AG09309 (cell line): ENCODE results near the gene G3BP1.

Source experiments
- DNase-seq: peaks from one replicate; pipeline ENCODE4 v3.0.0-alpha.2; 2010; ENCODE audit warnings: low read depth
- H3K4me3 ChIP-seq: 2 replicates; pipeline ENCODE4 v1.5.1; 2011; ENCODE audit warnings: mild to moderate bottlenecking, low read depth, low read length, moderate library complexity; ENCODE audit not compliant: control insufficient read depth
- TF ChIP-seq, protein P1 (sequence below): IDR thresholded peaks from 2 replicates; pipeline ENCODE4 v1.5.1; 2011; ENCODE audit warnings: mild to moderate bottlenecking, low read depth, low read length, inconsistent platforms; ENCODE audit not compliant: insufficient read depth, control insufficient read depth; ENCODE audit errors: missing control alignments

The G3BP1 gene

DNA sequence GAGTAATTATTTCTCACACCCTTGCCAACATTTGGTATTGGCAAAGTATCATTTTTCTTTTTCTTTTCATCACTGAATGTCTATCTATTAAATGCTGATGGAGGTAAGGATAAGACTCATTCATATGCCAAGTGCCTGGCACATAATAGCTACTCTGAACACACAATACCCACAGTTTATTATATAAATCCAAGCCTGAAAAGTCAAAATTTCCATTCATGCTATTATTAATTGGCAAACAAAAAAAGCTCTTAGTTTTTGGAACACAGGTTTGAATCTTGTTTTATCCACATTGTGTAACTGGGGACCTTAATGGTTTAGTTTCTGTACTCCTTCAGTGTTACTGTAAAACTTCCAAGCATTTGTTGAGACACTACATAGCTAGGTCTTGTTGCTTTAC is 7.0 kb upstream of the G3BP1 start:
- H3K4me3 ChIP-seq, result no peak overlapping the region
- DNase-seq, result no peak
- TF ChIP-seq, protein P1, sequence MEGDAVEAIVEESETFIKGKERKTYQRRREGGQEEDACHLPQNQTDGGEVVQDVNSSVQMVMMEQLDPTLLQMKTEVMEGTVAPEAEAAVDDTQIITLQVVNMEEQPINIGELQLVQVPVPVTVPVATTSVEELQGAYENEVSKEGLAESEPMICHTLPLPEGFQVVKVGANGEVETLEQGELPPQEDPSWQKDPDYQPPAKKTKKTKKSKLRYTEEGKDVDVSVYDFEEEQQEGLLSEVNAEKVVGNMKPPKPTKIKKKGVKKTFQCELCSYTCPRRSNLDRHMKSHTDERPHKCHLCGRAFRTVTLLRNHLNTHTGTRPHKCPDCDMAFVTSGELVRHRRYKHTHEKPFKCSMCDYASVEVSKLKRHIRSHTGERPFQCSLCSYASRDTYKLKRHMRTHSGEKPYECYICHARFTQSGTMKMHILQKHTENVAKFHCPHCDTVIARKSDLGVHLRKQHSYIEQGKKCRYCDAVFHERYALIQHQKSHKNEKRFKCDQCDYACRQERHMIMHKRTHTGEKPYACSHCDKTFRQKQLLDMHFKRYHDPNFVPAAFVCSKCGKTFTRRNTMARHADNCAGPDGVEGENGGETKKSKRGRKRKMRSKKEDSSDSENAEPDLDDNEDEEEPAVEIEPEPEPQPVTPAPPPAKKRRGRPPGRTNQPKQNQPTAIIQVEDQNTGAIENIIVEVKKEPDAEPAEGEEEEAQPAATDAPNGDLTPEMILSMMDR, result no peak

DNA sequence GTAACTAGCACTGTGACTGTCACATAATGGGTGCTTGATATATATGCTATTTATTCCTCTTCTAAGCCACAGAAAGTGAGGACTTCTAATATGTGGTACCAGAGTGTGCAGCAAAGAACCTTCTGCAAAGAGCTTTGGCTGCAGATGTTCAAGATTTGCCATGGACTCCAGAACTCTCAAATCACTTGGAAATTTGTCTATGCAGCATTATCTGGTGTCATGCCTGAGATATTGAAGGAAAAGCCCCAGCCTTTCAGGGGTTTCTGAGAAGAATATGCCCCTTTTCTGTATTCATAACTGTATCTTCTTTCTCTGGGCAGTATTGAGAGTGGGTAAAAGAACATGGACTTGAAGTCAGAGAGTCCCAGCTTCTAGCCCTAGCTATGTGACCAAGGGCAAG is 4.8 kb upstream of the G3BP1 start:
- TF ChIP-seq, protein P1, result no peak
- DNase-seq, result no peak
- H3K4me3 ChIP-seq, result no peak overlapping the region

DNA sequence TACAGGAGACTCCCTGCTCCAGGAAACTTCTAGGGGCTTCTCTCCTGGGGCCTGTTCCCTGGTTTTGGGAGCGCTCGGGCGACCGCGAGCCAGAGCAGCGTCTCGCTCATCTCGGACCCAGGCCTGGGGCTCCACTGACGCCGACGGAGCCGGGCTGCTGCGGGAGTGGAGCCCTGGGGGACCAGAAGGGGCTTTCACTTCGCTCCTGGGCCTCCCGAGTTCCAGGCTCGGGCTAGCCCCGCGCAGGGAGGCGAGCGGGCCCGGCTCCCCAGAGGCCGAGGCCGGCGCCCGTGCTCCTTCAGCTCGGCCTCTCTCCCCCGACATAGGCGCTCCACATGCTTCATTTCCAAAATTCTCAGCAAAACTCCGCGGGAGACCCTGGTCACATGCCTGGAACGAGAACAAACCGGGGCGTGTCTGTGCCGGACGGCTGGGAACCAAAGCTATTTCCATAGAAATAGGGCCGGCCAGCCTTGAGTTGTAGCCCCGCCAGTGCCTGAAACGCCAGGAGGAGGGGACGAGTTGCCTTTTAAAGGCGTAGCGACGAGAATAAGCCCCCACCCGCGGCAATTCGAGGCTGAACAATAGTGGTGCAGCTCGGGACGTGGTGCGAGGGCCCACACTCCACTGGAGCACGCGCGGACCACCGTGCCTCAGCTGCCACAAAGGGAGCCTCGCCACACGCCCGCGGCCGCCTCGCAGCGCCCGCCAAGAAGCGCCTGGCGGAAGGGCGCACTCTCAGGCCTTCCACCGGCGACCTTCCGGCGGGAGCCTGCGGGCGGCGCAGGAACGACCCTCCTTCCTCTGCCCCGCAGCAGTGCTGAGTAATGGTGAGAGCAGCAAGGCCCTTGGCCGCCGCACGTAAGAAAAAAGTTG is 1.1 kb upstream of the G3BP1 start:
- TF ChIP-seq, protein P1, result no peak
- DNase-seq, result no peak
- peak overlapping the region; percentile 45 for H3K4me3 ChIP-seq

DNA sequence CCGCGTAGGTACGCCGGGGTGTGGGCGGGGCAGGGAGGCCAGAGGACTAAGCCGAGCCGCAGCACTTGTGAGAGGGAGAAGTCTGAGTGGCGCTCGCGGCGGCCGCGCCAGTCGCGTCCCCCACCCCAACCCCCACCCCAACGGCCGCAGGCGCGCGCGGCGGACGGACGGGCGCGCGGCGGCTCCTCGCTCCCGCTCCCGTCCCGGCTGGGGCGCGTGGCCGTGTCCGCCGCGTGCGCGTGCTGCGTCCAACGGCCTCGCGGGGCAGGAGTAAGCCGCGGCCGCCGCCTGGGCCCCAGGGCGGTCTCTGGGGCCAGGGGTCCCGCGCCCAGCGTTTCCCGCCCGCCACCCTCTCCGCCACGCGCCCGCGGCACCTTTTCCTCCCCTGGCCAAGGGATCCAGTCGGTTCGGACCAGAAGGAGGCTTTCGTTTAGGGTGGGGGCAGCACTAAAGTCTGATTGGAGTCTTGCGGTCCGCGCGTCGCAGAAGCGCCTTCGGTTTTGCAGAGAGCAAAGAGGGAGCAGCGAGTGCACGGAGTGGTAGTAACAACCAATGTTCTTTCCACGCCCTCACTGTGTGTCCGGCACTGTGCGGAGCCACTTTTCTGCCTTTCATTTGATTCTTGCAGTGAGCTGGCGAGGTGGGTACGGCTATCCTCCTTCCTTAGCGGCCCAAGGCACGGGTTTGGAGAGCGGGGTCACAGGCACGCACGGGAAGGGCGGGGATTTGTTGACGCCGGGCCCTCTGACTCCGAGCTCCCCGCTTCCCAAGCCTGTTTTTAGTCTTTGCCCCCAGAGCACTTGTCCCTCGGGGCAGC is 483 bp downstream of the G3BP1 start:
- DNase-seq, result no peak
- peak overlapping the region; percentile 92 for H3K4me3 ChIP-seq
- TF ChIP-seq, protein P1, result no peak

DNA sequence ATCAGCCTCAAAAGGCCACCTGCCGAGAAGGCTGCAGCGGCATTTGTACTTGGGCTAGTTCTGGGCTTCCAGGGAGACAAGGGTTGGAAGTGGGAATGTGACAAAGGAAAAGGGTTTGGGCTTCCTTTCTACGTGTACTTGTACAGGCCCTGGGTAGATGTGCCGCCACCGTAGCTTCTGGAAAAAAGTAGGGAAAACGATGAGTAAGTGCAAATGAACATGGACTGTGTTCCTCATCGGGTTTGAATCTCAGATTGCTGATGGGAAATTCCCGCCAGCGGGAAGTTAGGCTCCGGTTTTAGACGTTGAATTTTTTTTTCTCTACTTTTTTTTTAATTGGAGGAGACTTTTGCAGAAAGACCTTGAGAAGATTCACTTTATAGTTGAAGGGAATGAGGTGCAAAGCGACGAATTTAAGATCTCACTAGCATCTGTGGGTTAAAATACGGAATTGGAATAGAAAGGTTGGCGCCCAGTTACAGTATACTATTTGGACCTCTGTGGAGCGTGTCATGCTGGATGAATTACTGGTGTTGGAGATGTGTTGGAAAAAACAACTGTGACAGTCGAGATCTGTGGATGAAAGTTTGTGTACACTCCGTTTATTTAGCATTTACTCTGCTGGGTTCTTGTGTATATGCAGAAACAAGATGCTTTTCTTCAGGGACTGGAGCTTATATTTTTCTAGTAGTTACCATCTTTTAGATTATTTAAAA is 1.2 kb downstream of the G3BP1 start:
- no peak for DNase-seq
- TF ChIP-seq, protein P1, result no peak
- H3K4me3 ChIP-seq, result peak overlapping the region; percentile 92

DNA sequence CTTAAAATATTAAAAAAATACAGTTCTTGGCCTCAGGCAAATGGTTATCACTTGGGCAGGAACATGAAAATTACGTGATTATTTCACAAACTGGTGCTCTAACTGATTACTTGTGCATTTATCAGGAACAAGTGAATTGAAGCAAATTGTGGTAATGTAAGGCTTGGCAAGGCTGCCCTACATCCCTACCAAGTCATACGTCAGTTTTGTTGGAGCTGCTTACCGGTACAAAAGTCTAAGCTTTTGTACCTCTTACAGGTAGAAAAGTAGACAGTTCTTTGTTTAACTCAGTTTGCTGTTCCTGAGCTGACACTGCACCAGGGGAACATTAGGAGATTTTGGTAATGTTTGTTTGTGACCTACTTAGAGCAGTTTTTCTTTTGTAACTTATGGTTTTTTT is 2.2 kb downstream of the G3BP1 start:
- H3K4me3 ChIP-seq, result peak overlapping the region; percentile 92
- TF ChIP-seq, protein P1, result no peak
- no peak for DNase-seq
